Activated B cell treated with CpG ODN at 0.5 μM for 24 hours (primary cell): ENCODE data around the gene SEMA3A. TPM values are rescaled to one million over a fixed set of nuclear protein-coding genes. Genes with fewer than 3 reads are reported as not detected.

Experiments used
- ATAC-seq: fragments of 200-7000 bp; cut with Tn5 transposase; one replicate; pipeline ENCODE4 v1.10.0; 2021; ENCODE audit warnings: low read depth, mild to moderate bottlenecking, moderate library complexity
- CTCF ChIA-PET: fragments of 350-600 bp; sonication (Branson Sonifier 250); formaldehyde crosslinking; loops from one replicate; lab custom pipeline; 2021; ENCODE audit warnings: antibody characterized with exemption; lab: Charles Lee
- POLR2A ChIA-PET: fragments of 350-600 bp; sonication (Branson Sonifier 250); formaldehyde crosslinking; loops from one replicate; lab custom pipeline; 2021; ENCODE audit warnings: antibody characterized with exemption; lab: Charles Lee
- DNase-seq: peaks from one replicate; pipeline ENCODE4 v3.0.0; 2022
- H3K27ac Mint-ChIP-seq: one replicate; pipeline ENCODE4 v1.8.0; 2020; ENCODE audit warnings: mixed read lengths
- H3K27me3 Mint-ChIP-seq: one replicate; pipeline ENCODE4 v1.8.0; 2021; ENCODE audit warnings: mixed read lengths
- H3K36me3 Mint-ChIP-seq: one replicate; pipeline ENCODE4 v1.8.0; 2021; ENCODE audit warnings: low read depth, mixed read lengths
- H3K4me1 Mint-ChIP-seq: one replicate; pipeline ENCODE4 v1.8.0; 2021; ENCODE audit warnings: mixed read lengths
- H3K4me3 Mint-ChIP-seq: one replicate; pipeline ENCODE4 v1.8.0; 2020; ENCODE audit warnings: mild to moderate bottlenecking, mixed read lengths
- H3K9me3 Mint-ChIP-seq: one replicate; pipeline ENCODE4 v1.8.0; 2020; ENCODE audit warnings: mixed read lengths
- CTCF ChIP-seq: fragments of 200-600 bp; IDR thresholded peaks from one replicate; pipeline ENCODE4 v1.8.0; 2022; ENCODE audit warnings: antibody characterized with exemption, mild to moderate bottlenecking
- intact Hi-C: fragments of 100-400 bp; cut with micrococcal nuclease; formaldehyde crosslinking; loops from one replicate; pipeline ENCODE4 v1.15.1; 2024
- total RNA-seq: library from RNA; stranded (reverse); gene quantifications from 2 replicates; pipeline ENCODE4 v1.2.3, GENCODE V29; 2022

SEMA3A gene
- total RNA-seq, 1 donor from 2014 or later = not detected

DNA sequence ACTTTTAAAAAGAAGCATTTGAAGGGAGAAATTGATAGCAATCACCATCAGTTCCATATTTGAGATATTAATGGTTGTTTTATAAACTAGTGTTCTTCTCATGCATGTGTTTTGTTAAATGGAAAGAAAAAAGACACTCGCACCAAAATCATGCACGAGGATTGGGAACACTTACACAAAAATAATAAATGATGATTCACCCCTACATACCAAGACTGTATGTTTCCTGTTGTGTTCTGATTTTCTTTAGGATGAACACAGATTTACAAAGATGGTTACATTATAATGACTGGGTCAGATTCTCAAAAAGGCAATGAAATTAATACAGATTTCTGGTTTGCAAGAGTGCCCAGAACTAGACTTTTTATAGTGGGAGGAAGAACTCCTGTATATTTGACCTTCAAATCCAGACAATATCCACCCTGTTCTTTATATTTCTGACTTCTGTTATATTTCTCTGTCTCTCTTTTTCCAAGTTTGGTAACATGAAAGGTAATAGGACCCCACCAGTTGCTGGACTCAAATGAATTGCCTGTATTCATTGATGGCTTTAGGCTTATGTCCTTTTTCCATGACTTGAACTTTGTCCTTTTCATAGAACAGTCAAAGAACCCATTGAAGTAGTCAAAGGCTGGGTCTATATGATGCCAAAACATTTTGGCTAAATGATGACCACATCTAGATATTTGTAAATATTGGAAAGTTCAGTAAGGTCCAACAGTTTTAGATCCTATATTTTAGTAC, 54.4 kb downstream of the SEMA3A start:
- Mint-ChIP-seq H3K27me3 (no peaks in the 10 kb centered on the region), H3K9me3 (no peaks in the 10 kb centered on the region), H3K27ac (no peak overlapping the region), H3K4me1 (no peaks in the 10 kb centered on the region), H3K4me3 (no peak overlapping the region), H3K36me3 (no peaks in the 10 kb centered on the region)
- DNase-seq (no peak), ATAC-seq (no peak)
- CTCF ChIA-PET = no interaction called here
- POLR2A ChIA-PET = no interaction called here
- intact Hi-C loops = no loop called here
- TF ChIP-seq CTCF = no peak

DNA sequence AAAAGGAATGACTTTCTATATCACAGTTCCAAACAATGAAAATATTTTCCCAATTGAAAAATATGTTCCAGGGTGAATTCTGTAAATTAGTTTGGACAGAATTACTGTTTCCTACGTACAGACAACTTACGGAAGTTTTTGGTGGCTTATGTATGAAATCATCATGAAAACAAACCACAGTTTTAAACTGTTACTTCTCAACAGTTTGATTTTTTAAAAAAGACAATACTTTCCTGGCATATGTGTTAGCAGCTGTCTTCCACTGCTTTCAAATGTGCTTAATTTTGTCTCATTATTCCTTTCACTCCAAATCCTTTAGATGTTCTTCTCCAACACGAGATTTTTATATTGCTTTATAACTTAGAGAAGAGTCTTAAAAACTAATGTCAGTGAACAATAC, 56.2 kb downstream of the SEMA3A start:
- no peak for ATAC-seq
- intact Hi-C loops = no loop called here
- DNase-seq = no peak
- CTCF ChIA-PET = no interaction called here
- POLR2A ChIA-PET = no interaction called here
- Mint-ChIP-seq H3K4me3 (no peak overlapping the region), H3K36me3 (no peaks in the 10 kb centered on the region), H3K4me1 (no peaks in the 10 kb centered on the region), H3K27ac (no peak overlapping the region), H3K27me3 (no peaks in the 10 kb centered on the region), H3K9me3 (no peaks in the 10 kb centered on the region)
- no peak for TF ChIP-seq CTCF

GRCh38 chr7:84137812-84138211, 56.8 kb downstream of the SEMA3A start:
- Mint-ChIP-seq H3K27me3 (no peaks in the 10 kb centered on the region), H3K9me3 (no peaks in the 10 kb centered on the region), H3K4me1 (no peaks in the 10 kb centered on the region), H3K27ac (no peak overlapping the region), H3K36me3 (no peaks in the 10 kb centered on the region), H3K4me3 (no peak overlapping the region)
- TF ChIP-seq CTCF = no peak
- POLR2A ChIA-PET = no interaction called here
- no peak for DNase-seq
- intact Hi-C loops = no loop called here
- no peak for ATAC-seq
- CTCF ChIA-PET = no interaction called here

- no peak for ATAC-seq
- no peaks in the 10 kb centered on the region for H3K27me3 Mint-ChIP-seq
- CTCF ChIA-PET = no interaction called here
- H3K27ac Mint-ChIP-seq = no peak overlapping the region
- DNase-seq = no peak
- H3K4me3 Mint-ChIP-seq = no peak overlapping the region
- intact Hi-C loops = no loop called here
- H3K4me1 Mint-ChIP-seq = no peaks in the 10 kb centered on the region
- H3K36me3 Mint-ChIP-seq = no peaks in the 10 kb centered on the region
- POLR2A ChIA-PET = no interaction called here
- no peak for TF ChIP-seq CTCF
- no peaks in the 10 kb centered on the region for H3K9me3 Mint-ChIP-seq
Measured at GRCh38 chr7:84136809-84137208, 57.8 kb downstream of the SEMA3A start.

DNA sequence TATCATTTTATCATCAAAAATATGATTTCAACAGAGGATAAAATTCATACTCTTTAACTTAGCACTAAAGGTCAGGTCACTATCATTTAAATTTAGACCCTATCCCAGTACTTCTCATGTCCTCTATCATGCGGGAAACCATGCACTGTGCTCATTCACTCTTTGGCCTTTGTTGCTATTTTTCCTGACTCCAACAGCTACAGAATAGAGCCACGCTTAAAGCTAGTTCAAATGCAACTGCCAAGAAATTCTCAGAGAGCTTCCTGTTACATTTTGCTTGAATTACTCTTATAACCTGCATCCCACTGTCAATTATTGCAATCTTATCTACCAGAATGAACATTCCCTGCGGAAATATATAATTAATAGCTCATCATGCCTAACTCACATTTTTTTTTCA, 58.3 kb downstream of the SEMA3A start:
- Mint-ChIP-seq H3K36me3 (no peaks in the 10 kb centered on the region), H3K27me3 (no peaks in the 10 kb centered on the region), H3K4me1 (no peaks in the 10 kb centered on the region), H3K27ac (no peak overlapping the region), H3K4me3 (no peak overlapping the region), H3K9me3 (no peaks in the 10 kb centered on the region)
- TF ChIP-seq CTCF = no peak
- DNase-seq (no peak), ATAC-seq (no peak)
- CTCF ChIA-PET = no interaction called here
- intact Hi-C loops = no loop called here
- POLR2A ChIA-PET = no interaction called here
